Putamen (tissue), 1 donor: ENCODE results near the gene IGFBP1.

Source experiments
- DNase-seq: peaks from one replicate; pipeline ENCODE4 v3.0.0-alpha.2; 2016; ENCODE audit warnings: low spot score

Gene IGFBP1

DNA sequence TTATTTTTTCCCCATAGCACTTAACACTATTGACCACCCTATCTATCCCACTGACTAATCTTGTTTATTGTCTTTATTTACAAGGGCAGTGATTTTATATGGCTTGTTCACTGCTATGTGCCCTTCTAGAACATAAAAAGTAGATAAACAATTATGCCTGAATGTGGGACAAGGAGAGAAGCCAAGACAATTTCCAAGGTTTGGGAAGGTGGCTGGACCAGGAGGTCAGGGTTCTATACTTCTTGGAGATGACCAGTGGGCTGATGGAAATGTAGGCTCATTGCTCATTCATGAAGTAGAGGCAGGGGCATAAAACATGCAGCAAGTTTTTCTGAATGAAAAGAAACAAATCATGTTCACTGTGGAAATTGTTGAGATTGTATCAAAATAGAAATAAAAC is 21.3 kb downstream of the IGFBP1 start:
- no peak for DNase-seq

DNA sequence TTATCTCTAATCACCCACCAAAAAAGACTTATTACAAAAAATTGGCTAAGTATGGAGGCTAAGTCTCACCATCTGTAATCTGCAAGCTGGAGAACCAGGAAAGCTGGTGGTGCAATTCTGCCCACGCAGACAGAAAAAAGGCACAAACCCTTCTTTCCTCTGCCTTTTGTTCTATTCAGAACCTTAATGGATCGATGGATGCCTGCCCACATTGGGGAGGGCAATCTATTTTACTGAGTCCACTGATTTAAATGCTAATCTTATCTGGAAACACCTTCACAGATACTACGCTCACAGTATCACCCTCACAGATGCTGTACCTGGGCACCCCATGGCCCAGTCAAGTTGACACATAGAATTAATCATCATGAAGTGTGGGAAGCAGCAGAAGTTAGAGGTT is 22.6 kb downstream of the IGFBP1 start:
- DNase-seq: no peak

GRCh38 chr7:45911311-45911710 is 23.0 kb downstream of the IGFBP1 start:
- DNase-seq: no peak

- DNase-seq: no peak
These were observed 24.7 kb downstream of the IGFBP1 start for GRCh38 chr7:45912972-45913371.

DNA sequence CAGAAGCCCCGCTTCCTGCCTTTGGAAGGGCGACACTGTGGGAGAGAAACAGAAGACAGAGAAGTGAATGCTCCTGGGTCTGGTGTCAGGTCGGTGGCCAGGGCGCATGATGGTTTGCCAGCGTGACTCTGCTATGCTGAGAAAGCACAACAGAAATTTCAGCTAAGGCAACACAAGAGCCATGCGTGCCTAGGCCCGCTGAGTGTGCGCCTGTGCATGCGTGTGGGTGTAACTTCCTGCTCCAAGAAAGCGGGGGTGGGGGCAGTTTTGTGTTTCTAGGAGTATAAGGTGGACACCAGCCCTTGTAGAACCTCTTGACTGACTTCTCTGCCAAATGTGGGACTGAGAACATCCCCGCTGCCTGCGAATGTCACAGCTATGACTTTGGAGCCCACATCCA is 26.6 kb downstream of the IGFBP1 start:
- DNase-seq: no peak

DNA sequence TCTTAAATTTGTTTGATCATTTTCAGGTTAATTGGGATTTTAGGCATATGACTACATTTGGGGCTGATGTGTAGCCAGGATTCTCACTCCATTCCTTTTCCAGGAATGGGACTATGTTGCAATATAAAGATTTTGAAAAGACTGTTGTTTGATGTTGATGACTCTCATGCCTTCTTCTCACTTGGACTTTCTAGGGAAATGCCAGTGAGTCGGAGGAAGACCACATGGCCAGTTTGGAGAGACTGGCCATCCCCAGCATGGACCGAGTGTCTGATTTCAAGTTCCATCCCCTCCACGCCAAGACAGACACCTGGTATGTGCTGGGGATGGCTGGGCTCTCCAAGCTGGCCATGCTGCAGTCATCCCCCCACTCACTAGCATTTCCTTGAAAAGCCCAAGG is 27.3 kb downstream of the IGFBP1 start:
- DNase-seq: no peak

DNA sequence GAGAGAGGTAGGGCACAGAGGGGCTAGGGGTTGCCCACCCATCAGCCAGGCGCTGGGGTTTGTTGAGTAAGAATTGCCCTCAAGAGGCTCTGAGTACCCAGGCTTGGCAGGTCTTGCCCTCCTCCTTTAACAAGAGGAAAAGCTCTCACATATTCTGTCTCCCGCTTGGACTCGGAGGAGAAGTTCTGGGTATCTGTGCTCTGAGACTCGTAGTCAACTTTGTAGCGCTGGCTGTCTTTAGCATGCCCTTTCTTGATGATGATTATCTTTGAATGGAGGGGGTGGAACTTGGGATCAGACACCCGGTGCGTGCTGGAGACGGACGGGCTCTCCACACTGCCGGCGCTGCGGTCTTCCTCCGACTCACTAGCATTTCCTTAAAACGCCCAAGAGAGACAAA is 28.8 kb downstream of the IGFBP1 start:
- DNase-seq: no peak

DNA sequence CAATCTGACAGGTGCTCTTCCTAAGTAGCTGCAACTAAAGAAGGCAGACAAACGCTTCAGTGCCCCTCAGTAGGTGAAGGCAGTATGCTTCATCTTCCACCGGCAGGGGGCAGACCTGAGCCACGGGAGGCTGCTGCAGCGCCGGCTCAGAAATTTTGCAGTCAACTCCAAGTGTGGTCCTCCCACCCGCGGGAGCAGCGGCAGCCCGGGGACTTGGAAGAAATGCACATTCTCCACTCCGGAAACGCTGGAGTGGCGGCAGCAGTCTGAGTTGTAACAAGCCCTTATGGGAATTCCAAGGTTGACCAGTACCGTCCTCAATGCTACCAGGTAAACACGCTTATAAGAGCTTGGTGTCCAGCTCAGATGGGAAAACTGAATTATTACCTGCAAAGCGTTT is 29.4 kb downstream of the IGFBP1 start:
- DNase-seq: peak; percentile 50

DNA sequence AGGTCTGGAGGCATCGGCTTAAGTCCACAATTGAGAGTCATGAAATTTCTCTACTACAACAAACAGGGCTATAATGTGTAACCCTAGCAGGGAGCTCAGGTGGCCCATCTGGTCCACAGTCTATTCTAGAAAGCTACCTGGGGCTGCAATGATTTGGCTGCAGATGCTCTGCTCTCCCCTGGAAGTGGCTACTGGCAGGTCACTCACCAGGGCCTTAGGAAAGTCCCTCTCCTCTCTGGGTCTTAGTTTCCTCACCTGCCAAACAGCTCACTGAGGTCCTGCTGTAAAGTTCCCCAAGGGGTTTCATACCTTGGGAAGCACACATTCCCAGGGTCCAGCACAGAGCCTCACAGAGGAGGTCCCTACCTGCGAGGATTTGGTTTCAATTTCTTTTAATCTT is 30.3 kb downstream of the IGFBP1 start:
- no peak for DNase-seq

- no peak for DNase-seq
These were observed 31.0 kb downstream of the IGFBP1 start for GRCh38 chr7:45919231-45919784.

GRCh38 chr7:45919993-45920459 is 31.7 kb downstream of the IGFBP1 start:
- DNase-seq: no peak

DNA sequence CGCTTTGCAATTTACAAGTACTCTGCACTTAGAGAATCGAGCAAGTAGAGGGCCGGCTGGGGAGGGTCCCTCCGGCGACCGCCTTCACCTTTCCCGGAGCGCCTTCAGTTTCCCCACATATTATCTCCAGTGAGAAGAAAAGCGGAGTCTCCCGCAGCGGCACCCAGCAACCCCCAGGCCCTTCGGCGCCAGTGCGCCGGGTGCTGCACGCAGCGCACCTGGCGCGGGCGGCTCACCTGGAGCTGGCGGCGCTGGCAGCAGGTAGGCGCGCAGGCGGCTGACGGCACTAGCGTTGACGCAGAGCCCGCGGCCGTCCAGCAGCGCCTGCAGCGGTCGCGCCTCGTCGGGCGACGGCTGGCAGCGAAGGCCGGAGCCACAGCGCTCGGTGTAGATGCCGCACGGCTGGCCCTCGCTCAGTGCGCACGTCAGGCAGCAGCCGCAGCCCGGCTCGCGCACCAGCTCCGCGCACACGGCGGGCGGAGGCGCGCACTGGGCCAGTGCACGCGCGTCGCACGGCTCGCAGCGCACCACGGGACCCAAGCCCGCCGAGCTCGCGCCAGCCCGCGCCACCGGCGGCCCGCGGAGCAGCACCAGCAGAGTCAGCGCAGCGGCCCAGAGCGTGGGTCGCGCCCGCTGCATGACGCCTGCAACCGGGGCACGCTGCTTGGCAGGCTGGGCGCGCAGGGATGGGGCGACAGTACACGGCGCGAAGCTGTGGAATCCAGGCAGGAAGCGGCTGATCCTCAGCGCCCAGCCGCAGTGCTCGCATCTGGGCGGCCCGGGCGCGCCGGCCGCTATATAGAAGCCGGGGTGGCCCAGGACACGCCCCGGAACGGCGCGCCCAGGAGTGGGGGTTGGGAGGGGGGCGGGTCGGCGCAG is 32.5 kb downstream of the IGFBP1 start, which contains the start of gene IGFBP3:
IGFBP3 (minus strand) TSS at position 771 of the 879 bp plus-strand sequence; CDS start at position 639, 132 bp downstream.
- no peak for DNase-seq

DNA sequence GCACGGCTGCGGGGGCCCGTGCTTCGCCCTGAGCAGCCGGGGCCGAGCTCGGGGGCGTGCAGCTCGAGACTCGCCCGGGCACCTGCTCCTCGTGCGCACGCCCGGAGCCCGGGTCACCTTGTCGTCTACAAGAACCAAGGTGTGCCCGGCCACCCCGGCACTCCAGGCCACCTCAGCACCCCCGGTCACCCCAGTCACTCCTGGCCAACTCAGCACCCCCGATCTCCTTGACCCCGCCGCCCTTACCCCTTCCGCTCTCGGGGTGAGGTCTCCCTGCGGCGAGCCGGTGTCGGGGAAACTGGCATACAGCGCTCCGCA is 33.1 kb downstream of the IGFBP1 start:
- no peak for DNase-seq

- DNase-seq: no peak
These were observed 33.6 kb downstream of the IGFBP1 start for GRCh38 chr7:45921699-45922519.

- DNase-seq: no peak
These were observed 34.5 kb downstream of the IGFBP1 start for GRCh38 chr7:45922810-45923209.

- DNase-seq: peak; percentile 35
These were observed 35.0 kb downstream of the IGFBP1 start for GRCh38 chr7:45923290-45923689.

DNA sequence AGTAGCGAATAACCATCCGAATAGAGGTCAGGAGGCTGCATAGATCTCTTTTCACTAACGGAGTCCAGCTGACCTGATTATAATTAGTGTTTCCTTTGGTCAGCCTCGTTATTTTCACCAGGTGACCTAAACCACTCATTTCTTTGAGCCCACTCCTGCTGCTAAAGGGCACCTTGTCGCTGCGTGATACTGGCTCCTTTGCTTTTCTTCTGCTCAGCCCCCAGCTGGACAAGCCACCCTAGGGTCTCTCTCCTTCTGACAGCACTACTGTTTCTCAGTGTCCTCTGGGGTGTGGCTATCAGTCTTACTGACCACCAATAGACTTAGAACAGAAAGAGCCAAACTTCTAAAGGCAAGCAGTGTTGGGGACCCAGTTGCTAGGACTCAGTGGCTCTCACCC is 35.5 kb downstream of the IGFBP1 start:
- no peak for DNase-seq

DNA sequence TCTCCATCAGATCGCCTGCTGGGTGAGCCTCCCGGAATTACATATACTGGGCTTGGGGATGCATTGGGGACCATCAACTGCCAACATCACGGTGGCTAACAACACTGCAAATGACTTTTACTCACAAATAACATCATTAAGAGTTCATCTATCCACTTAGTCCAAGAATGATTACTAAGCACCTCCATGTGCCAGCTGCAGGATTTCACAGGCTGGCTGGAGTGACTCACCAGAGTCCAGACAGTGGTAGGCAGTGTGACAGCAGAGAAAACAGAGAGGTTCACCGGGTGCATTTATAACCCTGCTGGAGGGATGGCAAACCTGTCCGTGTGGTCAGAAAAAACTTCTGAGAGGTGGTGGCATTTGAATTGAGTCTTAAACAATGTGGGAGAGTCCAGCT is 36.0 kb downstream of the IGFBP1 start:
- no peak for DNase-seq

DNA sequence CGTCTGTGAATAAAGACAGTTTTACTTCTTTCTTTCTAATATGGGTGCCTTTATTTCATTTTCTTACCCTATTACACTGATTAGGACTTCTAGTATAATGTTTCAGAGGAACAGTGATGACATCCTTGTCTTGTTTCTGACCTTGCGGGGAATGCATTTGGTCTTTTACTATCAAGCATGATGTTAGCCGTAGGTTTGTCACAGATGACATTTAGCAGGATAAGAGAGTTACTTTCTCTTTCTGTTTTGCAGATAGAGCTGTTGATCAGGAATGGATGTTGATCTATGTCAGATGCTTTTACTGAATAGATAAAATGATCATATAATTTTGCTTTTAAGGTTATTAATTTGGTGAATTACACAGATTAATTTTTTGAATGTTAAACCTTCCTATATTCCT is 39.4 kb downstream of the IGFBP1 start:
- DNase-seq: no peak

DNA sequence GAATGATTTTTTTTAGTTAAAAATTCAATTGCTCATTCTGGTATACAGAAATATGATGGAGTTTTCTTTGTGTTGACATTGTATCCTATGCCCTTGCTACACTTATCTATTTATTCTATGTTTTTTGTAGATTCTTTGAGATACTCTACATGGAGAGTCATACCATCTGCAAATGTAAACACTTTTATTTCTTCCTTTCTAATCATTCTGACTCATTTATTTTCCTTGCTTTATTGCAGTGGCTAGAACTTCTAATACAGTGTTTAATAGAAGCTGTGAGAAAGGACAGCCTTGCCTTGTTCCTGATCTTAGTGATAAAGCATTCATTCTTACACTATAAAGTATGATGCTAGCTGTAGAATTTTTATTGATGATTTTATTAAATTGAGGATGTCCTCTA is 42.7 kb downstream of the IGFBP1 start:
- DNase-seq: no peak

- DNase-seq: no peak
These were observed 49.0 kb downstream of the IGFBP1 start for GRCh38 chr7:45937301-45937700.

- no peak for DNase-seq
These were observed 49.6 kb downstream of the IGFBP1 start for GRCh38 chr7:45937862-45938261.
